Left lung (tissue), 10 donors: ENCODE measurements around the gene ADAP2. TPM values are rescaled to one million over a fixed set of nuclear protein-coding genes. Genes with fewer than 3 reads are reported as not detected.
"Not testable (repeated sequence)": the region's sequence is repeated elsewhere in the genome, so short reads cannot be mapped to it uniquely, and the experiment has no call there.

Experiments used
- ATAC-seq: fragments of 200-7000 bp; cut with Tn5 transposase; one replicate; pipeline ENCODE4 v1.9.1; 2020; ENCODE audit warnings: moderate library complexity
- DNase-seq, 4 donors: peaks; one replicate each; pipeline ENCODE4 v3.0.0-alpha.2; 2013 to 2020
- H3K27ac ChIP-seq, 2 donors: fragments of 200-600 bp; sonication (generic) in 1 of 2; one replicate each; pipeline versions ENCODE4 v1.5.0 to v1.8.0; 2020 to 2021
- H3K27me3 ChIP-seq, 2 donors: fragments of 200-600 bp; sonication (generic) in 1 of 2; one replicate each; pipeline versions ENCODE4 v1.5.0 to v1.8.0; 2020 to 2021
- H3K36me3 ChIP-seq, 2 donors: fragments of 200-600 bp; sonication (generic) in 1 of 2; one replicate each; pipeline versions ENCODE4 v1.5.0 to v1.8.0; 2020 to 2021
- H3K4me1 ChIP-seq, 2 donors: fragments of 200-600 bp; one replicate each; pipeline ENCODE4 v1.8.0; 2021
- H3K4me3 ChIP-seq, 2 donors: fragments of 200-600 bp; sonication (generic) in 1 of 2; one replicate each; pipeline versions ENCODE4 v1.5.0 to v1.8.0; 2020 to 2021; ENCODE audit warnings: mild to moderate bottlenecking in 1 of 2
- H3K9me3 ChIP-seq, 2 donors: fragments of 200-600 bp; sonication (generic) in 1 of 2; one replicate each; pipeline versions ENCODE4 v1.5.0 to v1.8.0; 2020 to 2021
- intact Hi-C, 2 donors: fragments of 100-400 bp; cut with DNase I; formaldehyde crosslinking; loops; one replicate each; pipeline versions ENCODE4 v1.11.2 to v1.14.2; 2022
- polyA plus RNA-seq, 6 donors: library from polyadenylated mRNA; unstranded; fragments of 120-200 nt; gene quantifications; one replicate each; pipeline ENCODE4 v1.2.1, GENCODE V29; 2013; ENCODE audit not compliant: insufficient read length in 6 of 6
- total RNA-seq, 2 donors: library from RNA; stranded (reverse); fragmentation: NEBNext Ultra II Directional; extraction: Animal tissue kit (Norgen Biotek cat#: 25700); gene quantifications; one replicate each; pipeline ENCODE4 v1.2.1, GENCODE V29; 2021
- TF ChIP-seq, protein P1 (sequence below), 2 donors: fragments of 200-600 bp; sonication (generic) in 1 of 2; IDR thresholded peaks; one replicate each; pipeline versions ENCODE4 v1.5.0 to v1.8.0; 2021; ENCODE audit warnings: antibody characterized with exemption in 2 of 2
- donor health status: DM: no; HTN: yes; CAD: no.
- donor health status: DM: no; HTN: no; CAD: no.

Gene ADAP2
- total and polyA plus RNA-seq, 8 donors = 4.4 to 46.1 (median 5.5) TPM

DNA sequence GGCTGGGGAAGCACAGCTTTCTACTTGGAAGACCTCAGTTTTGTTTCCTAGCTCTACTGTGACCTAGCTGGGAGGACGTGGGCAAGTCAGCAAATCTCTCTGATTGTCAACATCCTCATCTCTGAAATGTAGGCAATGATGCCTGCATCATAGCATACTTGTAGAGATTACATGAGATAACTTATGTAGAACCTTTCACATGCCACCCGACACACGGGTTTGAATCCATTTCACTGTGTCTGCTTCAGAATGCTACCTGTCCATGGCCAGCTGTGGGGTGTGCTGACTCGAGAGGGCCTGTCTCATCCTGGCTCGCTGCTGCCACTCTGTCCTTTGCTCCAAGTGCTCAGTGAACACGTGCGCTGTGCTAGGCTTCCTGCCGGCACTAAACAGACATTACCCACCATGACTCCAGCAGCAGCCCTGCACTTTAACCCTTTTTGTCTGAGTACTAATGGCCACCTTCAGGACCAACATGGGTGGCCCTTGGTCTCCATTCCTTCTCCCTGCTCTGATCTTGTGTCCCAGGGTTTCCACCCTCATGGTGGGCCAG lies 7.4 kb downstream of the ADAP2 start:
- no peaks in the 10 kb centered on the region for H3K9me3 ChIP-seq
- peaks cover 0 to 55% of the 10 kb centered on the region in 2 donors for H3K36me3 ChIP-seq
- H3K27me3 ChIP-seq = peaks cover 0 to 8% of the 10 kb centered on the region in 2 donors
- H3K27ac ChIP-seq = no peak overlapping the region
- intact Hi-C loops = no loop called here
- H3K4me1 ChIP-seq = no peaks in the 10 kb centered on the region
- no peak for DNase-seq
- TF ChIP-seq, protein P1, sequence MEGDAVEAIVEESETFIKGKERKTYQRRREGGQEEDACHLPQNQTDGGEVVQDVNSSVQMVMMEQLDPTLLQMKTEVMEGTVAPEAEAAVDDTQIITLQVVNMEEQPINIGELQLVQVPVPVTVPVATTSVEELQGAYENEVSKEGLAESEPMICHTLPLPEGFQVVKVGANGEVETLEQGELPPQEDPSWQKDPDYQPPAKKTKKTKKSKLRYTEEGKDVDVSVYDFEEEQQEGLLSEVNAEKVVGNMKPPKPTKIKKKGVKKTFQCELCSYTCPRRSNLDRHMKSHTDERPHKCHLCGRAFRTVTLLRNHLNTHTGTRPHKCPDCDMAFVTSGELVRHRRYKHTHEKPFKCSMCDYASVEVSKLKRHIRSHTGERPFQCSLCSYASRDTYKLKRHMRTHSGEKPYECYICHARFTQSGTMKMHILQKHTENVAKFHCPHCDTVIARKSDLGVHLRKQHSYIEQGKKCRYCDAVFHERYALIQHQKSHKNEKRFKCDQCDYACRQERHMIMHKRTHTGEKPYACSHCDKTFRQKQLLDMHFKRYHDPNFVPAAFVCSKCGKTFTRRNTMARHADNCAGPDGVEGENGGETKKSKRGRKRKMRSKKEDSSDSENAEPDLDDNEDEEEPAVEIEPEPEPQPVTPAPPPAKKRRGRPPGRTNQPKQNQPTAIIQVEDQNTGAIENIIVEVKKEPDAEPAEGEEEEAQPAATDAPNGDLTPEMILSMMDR (IDR thresholded peaks at IDR 0.05) = no peak
- no peak for ATAC-seq
- no peak overlapping the region for H3K4me3 ChIP-seq

DNA sequence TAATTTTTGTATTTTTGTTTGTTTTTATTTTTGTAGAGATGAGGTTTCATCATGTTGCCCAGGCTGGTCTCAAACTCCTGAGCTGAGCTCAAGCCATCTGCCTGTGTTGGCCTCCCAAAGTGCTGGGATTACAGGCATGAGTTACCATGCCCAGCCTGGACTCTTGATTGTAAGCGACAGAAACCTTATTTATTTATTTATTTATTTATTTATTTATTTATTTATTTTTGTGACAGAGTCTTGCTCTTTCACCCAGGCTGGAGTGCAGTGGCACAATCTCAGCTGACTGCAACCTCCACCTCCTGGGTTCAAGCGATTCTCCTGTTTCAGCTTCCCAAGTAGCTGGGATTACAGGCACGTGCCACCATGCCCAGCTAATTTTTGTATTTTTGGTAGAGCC lies 8.1 kb downstream of the ADAP2 start:
- DNase-seq, H3K4me3 ChIP-seq, H3K4me1 ChIP-seq, H3K9me3 ChIP-seq, H3K27me3 ChIP-seq, intact Hi-C loops, ATAC-seq, H3K27ac ChIP-seq: not testable (repeated sequence)
- peaks cover 0 to 55% of the 10 kb centered on the region in 2 donors for H3K36me3 ChIP-seq

DNA sequence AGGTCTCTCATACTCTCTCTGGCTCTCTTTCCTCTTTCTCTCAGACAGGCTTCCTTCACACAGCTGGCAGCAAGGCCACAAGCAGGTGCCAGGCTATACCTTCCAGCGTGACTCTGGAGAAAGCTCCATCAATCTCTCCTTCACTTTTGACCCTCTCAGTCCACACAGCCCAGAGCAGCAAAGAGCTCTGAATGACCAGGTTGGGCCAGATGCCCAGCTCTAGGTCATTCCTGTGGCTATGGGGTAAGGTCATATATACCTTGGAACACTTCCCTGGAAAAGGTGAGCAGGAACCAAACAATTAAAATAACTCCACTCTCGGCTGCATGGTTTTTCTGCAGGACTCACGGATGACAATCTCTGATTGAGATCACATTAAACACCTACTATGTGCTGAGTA lies 8.8 kb downstream of the ADAP2 start:
- Histone ChIP-seq H3K27ac (no peak overlapping the region), H3K4me1 (no peaks in the 10 kb centered on the region), H3K4me3 (no peak overlapping the region), H3K27me3 (no peaks in the 10 kb centered on the region), H3K9me3 (no peaks in the 10 kb centered on the region), H3K36me3 (peaks cover 0 to 56% of the 10 kb centered on the region in 2 donors)
- TF ChIP-seq, protein P1 (IDR thresholded peaks at IDR 0.05) = no peak
- no peak for DNase-seq
- no peak for ATAC-seq
- intact Hi-C loops = no loop called here

DNA sequence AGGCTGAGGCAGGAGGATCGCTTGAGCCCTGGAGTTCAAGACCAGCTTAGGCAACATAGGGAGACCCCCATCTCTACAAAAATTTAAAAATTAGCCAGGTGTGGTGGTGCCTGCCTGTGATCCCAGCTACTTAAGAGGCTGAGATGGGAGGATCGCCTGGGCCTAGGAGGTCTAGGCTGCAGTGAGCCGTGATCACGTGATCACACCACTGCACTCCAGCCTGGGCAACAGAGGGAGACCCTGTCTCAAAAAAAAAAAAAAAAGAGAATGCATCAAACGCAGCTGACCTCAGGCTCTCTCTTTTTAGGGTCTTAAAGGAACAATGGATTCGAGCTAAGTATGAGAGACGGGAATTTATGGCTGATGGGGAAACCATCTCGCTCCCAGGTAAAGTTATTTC lies 9.8 kb downstream of the ADAP2 start:
- H3K4me3 ChIP-seq, H3K4me1 ChIP-seq, H3K9me3 ChIP-seq, H3K27me3 ChIP-seq, ATAC-seq, DNase-seq, H3K27ac ChIP-seq, intact Hi-C loops: not testable (repeated sequence)
- peaks cover 0 to 56% of the 10 kb centered on the region in 2 donors for H3K36me3 ChIP-seq

DNA sequence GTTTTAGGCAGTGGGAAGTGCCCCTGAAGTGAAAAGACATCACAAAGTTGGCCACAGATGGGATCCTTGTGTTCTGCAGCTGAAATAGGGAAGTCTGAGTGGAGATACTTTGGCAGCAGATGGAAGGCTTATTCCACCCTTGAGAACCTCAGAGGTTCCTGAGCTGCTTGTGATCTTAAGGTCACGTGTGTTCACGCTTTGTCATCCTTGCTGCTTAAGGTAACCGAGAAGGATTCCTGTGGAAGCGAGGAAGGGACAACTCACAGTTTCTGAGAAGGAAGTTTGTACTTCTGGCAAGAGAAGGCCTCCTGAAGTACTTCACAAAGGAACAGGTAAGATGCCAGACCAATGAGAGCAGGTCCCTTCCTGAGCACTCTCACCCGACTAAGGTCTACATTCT lies 12.2 kb downstream of the ADAP2 start:
- intact Hi-C loops = no loop called here
- peak; percentile 86 for ATAC-seq
- H3K36me3 ChIP-seq = peaks cover 0 to 72% of the 10 kb centered on the region in 2 donors
- no peaks in the 10 kb centered on the region for H3K9me3 ChIP-seq
- H3K4me1 ChIP-seq = peaks cover 0 to 24% of the 10 kb centered on the region in 2 donors
- no peaks in the 10 kb centered on the region for H3K27me3 ChIP-seq
- H3K4me3 ChIP-seq = no peak overlapping the region
- TF ChIP-seq, protein P1 (IDR thresholded peaks at IDR 0.05) = no peak
- DNase-seq = no peak
- no peak overlapping the region for H3K27ac ChIP-seq

DNA sequence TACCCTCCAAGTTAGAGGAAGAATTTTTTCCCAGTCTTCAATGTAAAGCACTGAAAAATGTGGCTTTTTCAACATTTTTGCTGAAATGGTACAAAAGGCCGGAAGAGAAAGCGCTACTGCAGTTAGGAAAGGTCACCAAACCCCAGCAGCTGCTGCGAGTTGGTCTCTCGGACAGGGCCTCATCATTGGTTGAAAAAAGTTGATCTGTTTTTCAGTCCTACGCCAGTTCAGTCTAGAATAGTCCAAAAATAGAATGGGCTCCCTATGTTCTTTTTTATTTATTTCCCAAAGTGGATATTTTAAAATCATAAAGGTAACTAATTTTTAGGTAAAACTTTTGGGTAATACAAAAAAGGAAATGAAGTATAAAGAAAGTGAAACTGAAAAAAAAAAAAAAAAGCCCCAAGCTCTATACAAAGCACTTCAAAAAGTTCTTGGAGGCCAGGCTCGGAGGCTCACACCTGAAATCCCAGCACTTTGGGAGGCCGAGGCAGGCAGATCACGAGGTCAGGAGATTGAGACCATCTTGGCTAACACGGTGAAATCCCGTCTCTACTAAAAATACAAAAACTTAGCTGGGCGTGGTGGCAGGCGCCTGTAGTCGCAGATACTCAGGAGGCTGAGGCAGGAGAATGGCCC lies 17.4 kb downstream of the ADAP2 start:
- H3K27ac ChIP-seq = peak overlapping the region in 1 of 2 donors; percentile 34
- H3K4me1 ChIP-seq = peaks cover 0 to 24% of the 10 kb centered on the region in 2 donors
- no peaks in the 10 kb centered on the region for H3K27me3 ChIP-seq
- H3K4me3 ChIP-seq = no peak overlapping the region
- TF ChIP-seq, protein P1 (IDR thresholded peaks at IDR 0.05) = no peak
- intact Hi-C loops = no loop called here
- ATAC-seq = no peak
- H3K36me3 ChIP-seq = peaks cover 0 to 58% of the 10 kb centered on the region in 2 donors
- H3K9me3 ChIP-seq = no peaks in the 10 kb centered on the region
- DNase-seq = no peak
